IMR-90 (cell line): ENCODE results near the gene IVNS1ABP. TPM values are rescaled to one million over a fixed set of nuclear protein-coding genes. Genes with fewer than 3 reads are reported as not detected.

ENCODE experiments used
- ATAC-seq: fragments of 200-7000 bp; cut with Tn5 transposase; 2 replicates; pipeline ENCODE4 v1.9.1; 2020; ENCODE audit warnings: low read depth, mild to moderate bottlenecking, moderate library complexity
- BruUV-seq: library from RNA; stranded (reverse); fragments of 400-500 nt; replicated peaks from 2 replicates; lab custom pipeline; 2021; lab: Mats Ljungman, UMichigan
- CTCF ChIA-PET: fragments of 300-600 bp; formaldehyde crosslinking; extraction: SDS; loops from one replicate; lab custom pipeline; 2021; ENCODE audit warnings: antibody characterized with exemption; lab: Yijun Ruan, JAX
- POLR2A ChIA-PET: fragments of 300-600 bp; sonication (Branson Sonifier 250); formaldehyde crosslinking; loops from one replicate; lab custom pipeline; 2022; ENCODE audit warnings: antibody characterized with exemption; ENCODE audit not compliant: unreplicated experiment; lab: Charles Lee
- DNase-seq: peaks from one replicate; pipeline ENCODE4 v3.0.0; 2013
- H2AFZ ChIP-seq: replicated peaks from 2 replicates; pipeline ENCODE3; 2013; ENCODE audit warnings: low read length, mild to moderate bottlenecking; ENCODE audit not compliant: poor library complexity
- H2AK5ac ChIP-seq: 2 replicates; pipeline ENCODE4 v1.6.1; 2013; ENCODE audit warnings: low read depth, low read length, inconsistent platforms
- H2AK9ac ChIP-seq: replicated peaks from 2 replicates; pipeline ENCODE3; 2013; ENCODE audit warnings: mild to moderate bottlenecking, low read depth, low read length, moderate library complexity; ENCODE audit not compliant: poor library complexity
- H2BK120ac ChIP-seq: 2 replicates; pipeline ENCODE4 v1.6.1; 2013; ENCODE audit warnings: low read depth, low read length, inconsistent platforms
- H2BK15ac ChIP-seq: 3 replicates; pipeline ENCODE4 v1.6.1; 2013; ENCODE audit warnings: low read depth, low read length, inconsistent platforms
- H2BK20ac ChIP-seq: 2 replicates; pipeline ENCODE4 v1.6.1; 2013; ENCODE audit warnings: low read depth, mild to moderate bottlenecking, inconsistent platforms, low read length, moderate library complexity
- H2BK5ac ChIP-seq: 2 replicates; pipeline ENCODE4 v1.6.1; 2013; ENCODE audit warnings: mild to moderate bottlenecking, low read depth, low read length, inconsistent platforms; ENCODE audit not compliant: poor library complexity, severe bottlenecking
- H3K14ac ChIP-seq: replicated peaks from 2 replicates; pipeline ENCODE4 v1.6.1; 2013; ENCODE audit warnings: low read depth, low read length, inconsistent platforms
- H3K18ac ChIP-seq: 2 replicates; pipeline ENCODE4 v1.6.1; 2013; ENCODE audit warnings: low read depth, low read length, control low read depth
- H3K23ac ChIP-seq: 2 replicates; pipeline ENCODE4 v1.6.1; 2013; ENCODE audit warnings: low read depth, low read length, inconsistent platforms
- H3K27ac ChIP-seq: 2 replicates; pipeline ENCODE4 v1.5.1; 2013; ENCODE audit warnings: mild to moderate bottlenecking, control low read depth, low read length; ENCODE audit not compliant: insufficient read depth
- H3K27me3 ChIP-seq: 2 replicates; pipeline ENCODE4 v1.6.1; 2013; ENCODE audit warnings: low read length; ENCODE audit not compliant: control insufficient read depth, insufficient read depth
- H3K36me3 ChIP-seq: 2 replicates; pipeline ENCODE4 v1.6.1; 2013; ENCODE audit warnings: low read length, mixed read lengths; ENCODE audit not compliant: control insufficient read depth, insufficient read depth
- H3K4ac ChIP-seq: 2 replicates; pipeline ENCODE4 v1.6.1; 2013; ENCODE audit warnings: low read depth, low read length, inconsistent platforms
- H3K4me1 ChIP-seq: 2 replicates; pipeline ENCODE4 v1.6.1; 2013; ENCODE audit warnings: low read length, mixed read lengths; ENCODE audit not compliant: control insufficient read depth, insufficient read depth
- H3K4me2 ChIP-seq: 2 replicates; pipeline ENCODE4 v1.6.1; 2013; ENCODE audit warnings: low read depth, mild to moderate bottlenecking, control low read depth, low read length, moderate library complexity
- H3K4me3 ChIP-seq: 2 replicates; pipeline ENCODE4 v1.5.1; 2013; ENCODE audit warnings: low read depth, mild to moderate bottlenecking, control low read depth, low read length, moderate library complexity; ENCODE audit not compliant: insufficient read depth
- H3K56ac ChIP-seq: 2 replicates; pipeline ENCODE4 v1.6.1; 2013; ENCODE audit warnings: low read length, inconsistent platforms; ENCODE audit not compliant: insufficient read depth; ENCODE audit errors: extremely low read depth
- H3K79me1 ChIP-seq, 2 experiments: 2 replicates each; pipeline ENCODE4 v1.6.1; 2013; ENCODE audit warnings: low read length in 2 of 2, inconsistent platforms in 1 of 2, low read depth in 1 of 2
- H3K9ac ChIP-seq: 2 replicates; pipeline ENCODE4 v1.6.1; 2013; ENCODE audit warnings: low read depth, low read length, control low read depth
- H3K9me1 ChIP-seq: 2 replicates; pipeline ENCODE4 v1.6.1; 2013; ENCODE audit warnings: low read length, inconsistent platforms; ENCODE audit not compliant: insufficient read depth
- H3K9me3 ChIP-seq: 2 replicates; pipeline ENCODE4 v1.6.1; 2013; ENCODE audit warnings: low read length; ENCODE audit not compliant: control insufficient read depth, insufficient read depth
- H4K20me1 ChIP-seq: 2 replicates; pipeline ENCODE4 v1.6.1; 2013; ENCODE audit warnings: low read length, inconsistent platforms; ENCODE audit not compliant: insufficient read depth
- H4K5ac ChIP-seq: 2 replicates; pipeline ENCODE4 v1.6.1; 2013; ENCODE audit warnings: mild to moderate bottlenecking, low read depth, low read length, control low read depth
- H4K8ac ChIP-seq, 2 experiments: 2 replicates each; pipeline ENCODE4 v1.6.1; 2013; ENCODE audit warnings: low read depth in 2 of 2, low read length in 2 of 2, control low read depth in 1 of 2, inconsistent platforms in 1 of 2
- H4K91ac ChIP-seq: 2 replicates; pipeline ENCODE4 v1.6.1; 2013; ENCODE audit warnings: low read depth, low read length, inconsistent platforms; ENCODE audit not compliant: insufficient read depth
- BHLHE40 ChIP-seq: fragments of 150-350 bp; IDR thresholded peaks from 2 replicates; pipeline ENCODE4 v1.6.1; 2016; ENCODE audit warnings: mild to moderate bottlenecking, low read depth, low read length
- CEBPB ChIP-seq: IDR thresholded peaks from 2 replicates; pipeline ENCODE4 v1.6.1; 2012; ENCODE audit warnings: low read depth, low read length, improper control_type of control experiment
- CHD1 ChIP-seq: IDR thresholded peaks from 2 replicates; pipeline ENCODE4 v1.6.1; 2012; ENCODE audit warnings: low read depth, low read length, improper control_type of control experiment
- CTCF ChIP-seq: conservative IDR thresholded peaks from 2 replicates; pipeline ENCODE4 v1.5.1; 2012; ENCODE audit warnings: mild to moderate bottlenecking, low read depth, low read length, improper control_type of control experiment
- FOS ChIP-seq: fragments of 150-350 bp; IDR thresholded peaks from 2 replicates; pipeline ENCODE4 v1.6.1; 2016; ENCODE audit warnings: low read depth, low read length
- MAFK ChIP-seq: IDR thresholded peaks from 2 replicates; pipeline ENCODE4 v1.6.1; 2012; ENCODE audit warnings: low read depth, low read length, improper control_type of control experiment
- MAZ ChIP-seq: IDR thresholded peaks from 2 replicates; pipeline ENCODE4 v1.6.1; 2012; ENCODE audit warnings: low read depth, mild to moderate bottlenecking, low read length, improper control_type of control experiment, moderate library complexity, borderline replicate concordance
- MXI1 ChIP-seq: IDR thresholded peaks from 2 replicates; pipeline ENCODE4 v1.6.1; 2012; ENCODE audit warnings: low read depth, mild to moderate bottlenecking, low read length, moderate library complexity, borderline replicate concordance
- NFE2L2 ChIP-seq: fragments of 150-350 bp; IDR thresholded peaks from 2 replicates; pipeline ENCODE4 v1.6.1; 2016; ENCODE audit warnings: low read depth, mild to moderate bottlenecking, low read length
- POLR2A ChIP-seq: IDR thresholded peaks from 2 replicates; pipeline ENCODE4 v1.6.1; 2012; ENCODE audit warnings: mild to moderate bottlenecking, low read depth, low read length
- RAD21 ChIP-seq: IDR thresholded peaks from 2 replicates; pipeline ENCODE4 v1.6.1; 2012; ENCODE audit warnings: low read length, improper control_type of control experiment
- RCOR1 ChIP-seq: IDR thresholded peaks from 2 replicates; pipeline ENCODE4 v1.6.1; 2012; ENCODE audit warnings: mild to moderate bottlenecking, low read length, improper control_type of control experiment; ENCODE audit not compliant: insufficient replicate concordance
- RFX5 ChIP-seq: IDR thresholded peaks from 2 replicates; pipeline ENCODE4 v1.8.0; 2012; ENCODE audit warnings: low read depth, mild to moderate bottlenecking, low read length, moderate library complexity
- SMC3 ChIP-seq: fragments of 150-350 bp; IDR thresholded peaks from 2 replicates; pipeline ENCODE4 v1.6.1; 2016; ENCODE audit warnings: low read depth, mild to moderate bottlenecking, antibody characterized with exemption, low read length, moderate library complexity
- WGBS, 2 experiments: methylation state at CpG; one replicate each; pipeline versions ENCODE4 v1.1.5 to v1.1.7; 2013; ENCODE audit warnings: missing lambda C conversion rate in 2 of 2; ENCODE audit not compliant: insufficient read length in 1 of 2; ENCODE audit errors: extremely low coverage in 2 of 2; 5-methylcytosine and 5-hydroxymethylcytosine counted together
- dilution Hi-C: fragments of 300-500 bp; cut with HindIII; formaldehyde crosslinking; loops from one replicate; pipeline ENCODE4 v1.14.3; 2018; ENCODE audit warnings: low sequenced_read_pairs; ENCODE audit not compliant: unreplicated experiment
- in situ Hi-C: fragments of 300-500 bp; cut with MboI; formaldehyde crosslinking; loops from 3 replicates; pipeline ENCODE4 v1.14.3; 2019; ENCODE audit warnings: low sequenced_read_pairs, inconsistent platforms, mixed read lengths
- intact Hi-C: fragments of 100-400 bp; cut with micrococcal nuclease; formaldehyde crosslinking; loops from 2 replicates; pipeline ENCODE4 v1.10.0; 2022
- polyA plus RNA-seq, 3 experiments: library from polyadenylated mRNA; depleted of rRNA; stranded (reverse); fragments of >200 nt; gene quantifications; 2 replicates each; pipeline ENCODE4 v1.2.3, GENCODE V29; 2012; ENCODE audit warnings: low replicate concordance in 1 of 3
- total RNA-seq: library from RNA; depleted of rRNA; stranded (reverse); fragments of >200 nt; gene quantifications from 2 replicates; pipeline ENCODE4 v1.2.3, GENCODE V29; 2012
- TF ChIP-seq, protein P1 (sequence below): fragments of 150-350 bp; IDR thresholded peaks from 2 replicates; pipeline ENCODE4 v1.6.1; 2016; ENCODE audit warnings: low read depth, mild to moderate bottlenecking, low read length, moderate library complexity, borderline replicate concordance
- TF ChIP-seq, protein P2 (sequence below): fragments of 150-350 bp; IDR thresholded peaks from 2 replicates; pipeline ENCODE4 v1.6.1; 2017; ENCODE audit warnings: mild to moderate bottlenecking, antibody characterized with exemption, low read length, low read depth

IVNS1ABP gene
- total and polyA plus RNA-seq, 2 of the 4 experiments (the other 2 are of a cell fraction): 21.8 to 26.7 TPM

DNA sequence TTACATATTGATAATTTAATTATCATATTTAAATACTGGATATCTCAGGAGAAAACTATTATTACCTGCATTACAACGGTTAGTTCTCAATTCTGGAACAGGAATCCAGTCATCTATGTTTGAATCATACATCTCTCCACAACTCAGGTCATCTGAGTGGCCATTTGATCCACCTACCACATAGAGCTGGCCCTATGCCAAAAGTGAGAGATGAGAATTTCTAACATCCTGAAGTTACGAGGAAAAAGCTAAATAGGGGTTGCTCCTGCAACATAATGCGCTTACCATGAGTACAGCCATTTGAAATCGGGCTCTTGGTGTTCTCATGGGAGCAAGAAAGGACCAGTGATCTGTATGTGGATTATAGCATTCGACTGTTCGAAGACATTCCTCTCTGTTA is 16.9 kb downstream of the IVNS1ABP start:
- no peaks in the 10 kb centered on the region; the same call in 1 of the 2 replicates for H4K20me1 ChIP-seq
- no peak overlapping the region for H2AK9ac ChIP-seq
- H3K79me1 ChIP-seq: peaks cover 10 to 23% of the 10 kb centered on the region in 2 experiments
- H3K9ac ChIP-seq: no peak overlapping the region
- no peaks in the 10 kb centered on the region for H3K27me3 ChIP-seq
- no peak overlapping the region for H3K18ac ChIP-seq
- no peak overlapping the region for H2BK15ac ChIP-seq
- in situ Hi-C loops: loop anchor here (10.0 kb wide), 1 partner anchor 365 kb away; no protein-coding TSS in a partner anchor
- intact Hi-C loops: no loop called here
- no peak overlapping the region for H4K5ac ChIP-seq
- dilution Hi-C loops: no loop called here
- ATAC-seq (no peak), DNase-seq (no peak)
- H2BK20ac ChIP-seq: no peak overlapping the region
- H3K9me3 ChIP-seq: no peaks in the 10 kb centered on the region
- WGBS, 2 experiments: no CpG with 5 or more reads among the region's 6 CpGs
- H3K4me1 ChIP-seq: peaks cover 2% of the 10 kb centered on the region; the same call in 1 of the 2 replicates
- peaks cover 39% of the 10 kb centered on the region for H3K36me3 ChIP-seq
- H2AK5ac ChIP-seq: no peak overlapping the region
- H3K14ac ChIP-seq: no peak overlapping the region
- no peak for TF ChIP-seq MAZ
- no peak for TF ChIP-seq FOS
- TF ChIP-seq, protein P1, sequence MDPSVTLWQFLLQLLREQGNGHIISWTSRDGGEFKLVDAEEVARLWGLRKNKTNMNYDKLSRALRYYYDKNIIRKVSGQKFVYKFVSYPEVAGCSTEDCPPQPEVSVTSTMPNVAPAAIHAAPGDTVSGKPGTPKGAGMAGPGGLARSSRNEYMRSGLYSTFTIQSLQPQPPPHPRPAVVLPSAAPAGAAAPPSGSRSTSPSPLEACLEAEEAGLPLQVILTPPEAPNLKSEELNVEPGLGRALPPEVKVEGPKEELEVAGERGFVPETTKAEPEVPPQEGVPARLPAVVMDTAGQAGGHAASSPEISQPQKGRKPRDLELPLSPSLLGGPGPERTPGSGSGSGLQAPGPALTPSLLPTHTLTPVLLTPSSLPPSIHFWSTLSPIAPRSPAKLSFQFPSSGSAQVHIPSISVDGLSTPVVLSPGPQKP: no peak
- TF ChIP-seq MXI1: no peak
- TF ChIP-seq CHD1: no peak
- TF ChIP-seq BHLHE40: no peak
- TF ChIP-seq NFE2L2: no peak
- TF ChIP-seq MAFK: no peak
- TF ChIP-seq POLR2A: no peak
- no peak for TF ChIP-seq RCOR1
- TF ChIP-seq, protein P2, sequence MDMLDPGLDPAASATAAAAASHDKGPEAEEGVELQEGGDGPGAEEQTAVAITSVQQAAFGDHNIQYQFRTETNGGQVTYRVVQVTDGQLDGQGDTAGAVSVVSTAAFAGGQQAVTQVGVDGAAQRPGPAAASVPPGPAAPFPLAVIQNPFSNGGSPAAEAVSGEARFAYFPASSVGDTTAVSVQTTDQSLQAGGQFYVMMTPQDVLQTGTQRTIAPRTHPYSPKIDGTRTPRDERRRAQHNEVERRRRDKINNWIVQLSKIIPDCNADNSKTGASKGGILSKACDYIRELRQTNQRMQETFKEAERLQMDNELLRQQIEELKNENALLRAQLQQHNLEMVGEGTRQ: no peak
- no peak for TF ChIP-seq RAD21
- no peak for TF ChIP-seq CTCF
- no peak for TF ChIP-seq SMC3
- no peak for TF ChIP-seq CEBPB
- no peak for TF ChIP-seq RFX5
- H3K4me3 ChIP-seq: no peak overlapping the region
- CTCF ChIA-PET: no interaction called here
- H3K27ac ChIP-seq: no peak overlapping the region
- no peak overlapping the region for H3K56ac ChIP-seq
- no peak overlapping the region for H2BK120ac ChIP-seq
- 0 out of 4 replicates have a peak overlapping the region, but pooled peaks of 1 of the 2 experiments have one; percentile 5 for H4K8ac ChIP-seq
- H4K91ac ChIP-seq: no peak overlapping the region
- no peak overlapping the region for H3K4me2 ChIP-seq
- H2AFZ ChIP-seq: no peak overlapping the region
- no peak overlapping the region for H3K23ac ChIP-seq
- BruUV-seq: TSS peak; percentile 26
- peaks cover 3% of the 10 kb centered on the region; the same call in 1 of the 2 replicates for H3K9me1 ChIP-seq
- no peak overlapping the region for H3K4ac ChIP-seq
- POLR2A ChIA-PET: no interaction called here
- no peak overlapping the region for H2BK5ac ChIP-seq
